Left ventricle myocardium inferior (tissue), 1 donor: ENCODE measurements around the gene LRRFIP1. TPM values are rescaled to one million over a fixed set of nuclear protein-coding genes. Genes with fewer than 3 reads are reported as not detected.

Experiments
- DNase-seq: peaks from one replicate; pipeline ENCODE4 v3.0.0-alpha.2; 2020
- H3K27ac ChIP-seq: fragments of 200-600 bp; replicated peaks from 2 replicates; pipeline ENCODE4 v1.8.0; 2021
- H3K27me3 ChIP-seq: fragments of 200-600 bp; 2 replicates; pipeline ENCODE4 v1.8.0; 2021; ENCODE audit warnings: low read depth
- H3K36me3 ChIP-seq: fragments of 200-600 bp; 2 replicates; pipeline ENCODE4 v1.8.0; 2021
- H3K4me1 ChIP-seq: fragments of 200-600 bp; 2 replicates; pipeline ENCODE4 v1.8.0; 2021
- H3K4me3 ChIP-seq: fragments of 200-600 bp; 2 replicates; pipeline ENCODE4 v1.8.0; 2021; ENCODE audit warnings: mild to moderate bottlenecking, moderate library complexity
- H3K9me3 ChIP-seq: fragments of 200-600 bp; replicated peaks from 2 replicates; pipeline ENCODE4 v1.8.0; 2021
- intact Hi-C: fragments of 100-400 bp; cut with micrococcal nuclease; formaldehyde crosslinking; loops from one replicate; pipeline ENCODE4 v1.11.0; 2022
- total RNA-seq: library from RNA; stranded (reverse); fragmentation: NEBNext Ultra II Directional; extraction: Animal tissue kit (Norgen Biotek cat#: 25700); gene quantifications from one replicate; pipeline ENCODE4 v1.2.1, GENCODE V29; 2021
- TF ChIP-seq, protein P1 (sequence below): fragments of 200-600 bp; IDR thresholded peaks from 2 replicates; pipeline ENCODE4 v1.8.0; 2021; ENCODE audit warnings: antibody characterized with exemption, mild to moderate bottlenecking, borderline replicate concordance
- donor health status: DM: no; HTN: yes; CAD: no; lungs with severe emphysema.

LRRFIP1 gene
- total RNA-seq, 1 donor from 2014 or later = 97.1 TPM

DNA sequence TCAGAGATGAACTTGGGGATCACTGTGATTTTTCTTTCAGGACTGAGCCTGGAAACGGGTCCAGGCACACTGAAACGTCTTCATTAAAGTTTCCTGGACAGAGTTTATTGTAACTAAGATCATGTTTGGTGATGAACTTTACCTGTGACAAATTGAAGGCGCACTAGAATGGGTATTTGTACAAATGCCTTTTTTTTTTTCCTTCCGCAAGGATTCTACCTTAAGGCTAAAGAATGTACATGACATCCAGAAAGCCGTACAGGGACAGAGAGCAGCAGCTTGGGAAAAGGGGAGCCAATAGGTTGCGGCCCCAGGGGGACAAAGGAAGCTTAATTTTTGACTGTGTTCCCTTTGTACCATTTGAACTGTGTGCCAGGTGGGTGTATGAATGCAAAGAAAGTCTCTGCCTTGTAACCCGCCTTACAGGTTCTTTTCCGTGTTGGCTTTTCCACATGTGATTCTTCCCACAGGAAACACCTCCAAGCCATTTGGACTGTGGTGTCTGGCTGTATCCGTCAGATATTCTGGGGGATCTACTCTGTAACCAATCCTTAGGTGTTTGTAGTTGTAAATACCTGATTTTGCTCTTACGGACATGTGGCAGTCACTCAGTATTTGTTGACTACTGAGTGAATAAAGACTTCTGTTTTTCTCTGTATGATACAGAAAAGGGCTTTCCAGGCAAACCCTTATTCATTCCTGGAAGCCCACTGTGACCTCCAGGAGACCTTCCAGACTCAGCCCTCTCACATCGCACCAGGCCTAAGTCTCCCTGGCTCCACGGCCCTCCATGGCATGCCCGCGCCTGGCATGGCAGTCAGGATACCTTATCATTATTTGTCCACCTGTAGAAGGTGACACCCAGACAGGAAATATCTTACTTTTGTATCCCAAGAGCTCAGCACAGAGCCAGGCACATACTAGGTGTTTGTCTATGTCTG lies 1.1 kb downstream of the LRRFIP1 start:
- no peaks in the 10 kb centered on the region for H3K36me3 ChIP-seq
- intact Hi-C loops = no loop called here
- TF ChIP-seq, protein P1, sequence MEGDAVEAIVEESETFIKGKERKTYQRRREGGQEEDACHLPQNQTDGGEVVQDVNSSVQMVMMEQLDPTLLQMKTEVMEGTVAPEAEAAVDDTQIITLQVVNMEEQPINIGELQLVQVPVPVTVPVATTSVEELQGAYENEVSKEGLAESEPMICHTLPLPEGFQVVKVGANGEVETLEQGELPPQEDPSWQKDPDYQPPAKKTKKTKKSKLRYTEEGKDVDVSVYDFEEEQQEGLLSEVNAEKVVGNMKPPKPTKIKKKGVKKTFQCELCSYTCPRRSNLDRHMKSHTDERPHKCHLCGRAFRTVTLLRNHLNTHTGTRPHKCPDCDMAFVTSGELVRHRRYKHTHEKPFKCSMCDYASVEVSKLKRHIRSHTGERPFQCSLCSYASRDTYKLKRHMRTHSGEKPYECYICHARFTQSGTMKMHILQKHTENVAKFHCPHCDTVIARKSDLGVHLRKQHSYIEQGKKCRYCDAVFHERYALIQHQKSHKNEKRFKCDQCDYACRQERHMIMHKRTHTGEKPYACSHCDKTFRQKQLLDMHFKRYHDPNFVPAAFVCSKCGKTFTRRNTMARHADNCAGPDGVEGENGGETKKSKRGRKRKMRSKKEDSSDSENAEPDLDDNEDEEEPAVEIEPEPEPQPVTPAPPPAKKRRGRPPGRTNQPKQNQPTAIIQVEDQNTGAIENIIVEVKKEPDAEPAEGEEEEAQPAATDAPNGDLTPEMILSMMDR = no peak
- peak overlapping the region; percentile 92 for H3K27ac ChIP-seq
- peaks cover 84% of the 10 kb centered on the region for H3K4me1 ChIP-seq
- H3K4me3 ChIP-seq = peak overlapping the region; percentile 80
- no peaks in the 10 kb centered on the region for H3K9me3 ChIP-seq
- no peak for DNase-seq
- H3K27me3 ChIP-seq = no peaks in the 10 kb centered on the region

DNA sequence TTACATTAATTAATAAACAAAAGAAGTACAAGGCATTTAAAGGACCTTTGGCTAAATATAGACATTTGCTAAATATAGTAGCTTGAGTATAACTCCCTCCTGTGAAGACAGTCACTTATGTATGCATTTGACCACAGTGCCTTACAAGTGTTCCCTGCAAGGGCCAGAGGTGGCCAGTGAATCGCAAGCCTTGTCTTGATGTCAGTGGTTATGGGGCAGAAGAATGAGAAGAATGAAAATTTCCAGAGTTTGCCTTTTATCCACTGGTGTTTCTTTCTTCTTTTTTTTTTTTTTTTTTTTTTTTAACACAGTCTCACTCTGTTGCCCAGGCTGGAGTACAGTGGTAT lies 1.8 kb downstream of the LRRFIP1 start:
- H3K27ac ChIP-seq = peak overlapping the region; percentile 92
- no peaks in the 10 kb centered on the region for H3K36me3 ChIP-seq
- H3K4me1 ChIP-seq = peaks cover 90% of the 10 kb centered on the region
- intact Hi-C loops = no loop called here
- no peaks in the 10 kb centered on the region for H3K27me3 ChIP-seq
- H3K4me3 ChIP-seq = peak overlapping the region; percentile 80
- TF ChIP-seq, protein P1 = no peak
- no peak for DNase-seq
- no peaks in the 10 kb centered on the region for H3K9me3 ChIP-seq

DNA sequence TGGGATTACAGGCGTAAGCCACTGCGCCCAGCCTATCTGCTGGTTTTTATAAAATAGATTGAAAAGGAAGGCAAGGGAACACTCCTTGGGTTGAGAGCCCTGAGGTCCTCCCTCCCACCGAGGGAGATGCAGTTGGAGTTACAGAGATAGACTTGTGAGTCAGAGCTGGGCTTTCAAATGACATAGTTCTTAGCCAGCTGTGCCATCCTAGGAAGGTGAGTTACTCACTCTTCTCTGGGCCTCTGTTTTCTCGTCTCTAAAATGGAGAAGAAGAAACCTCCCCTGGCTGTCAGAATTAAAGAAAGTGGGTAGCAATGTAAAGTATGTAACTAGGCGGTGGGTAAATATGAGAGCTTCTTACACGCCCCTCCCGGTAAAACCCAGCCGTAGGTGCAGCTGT lies 2.4 kb downstream of the LRRFIP1 start:
- peak overlapping the region; percentile 92 for H3K27ac ChIP-seq
- TF ChIP-seq, protein P1 = no peak
- peaks cover 91% of the 10 kb centered on the region for H3K4me1 ChIP-seq
- DNase-seq = no peak
- no peaks in the 10 kb centered on the region for H3K36me3 ChIP-seq
- intact Hi-C loops = no loop called here
- H3K27me3 ChIP-seq = no peaks in the 10 kb centered on the region
- peaks cover 5% of the 10 kb centered on the region for H3K9me3 ChIP-seq
- H3K4me3 ChIP-seq = peak overlapping the region; percentile 80

DNA sequence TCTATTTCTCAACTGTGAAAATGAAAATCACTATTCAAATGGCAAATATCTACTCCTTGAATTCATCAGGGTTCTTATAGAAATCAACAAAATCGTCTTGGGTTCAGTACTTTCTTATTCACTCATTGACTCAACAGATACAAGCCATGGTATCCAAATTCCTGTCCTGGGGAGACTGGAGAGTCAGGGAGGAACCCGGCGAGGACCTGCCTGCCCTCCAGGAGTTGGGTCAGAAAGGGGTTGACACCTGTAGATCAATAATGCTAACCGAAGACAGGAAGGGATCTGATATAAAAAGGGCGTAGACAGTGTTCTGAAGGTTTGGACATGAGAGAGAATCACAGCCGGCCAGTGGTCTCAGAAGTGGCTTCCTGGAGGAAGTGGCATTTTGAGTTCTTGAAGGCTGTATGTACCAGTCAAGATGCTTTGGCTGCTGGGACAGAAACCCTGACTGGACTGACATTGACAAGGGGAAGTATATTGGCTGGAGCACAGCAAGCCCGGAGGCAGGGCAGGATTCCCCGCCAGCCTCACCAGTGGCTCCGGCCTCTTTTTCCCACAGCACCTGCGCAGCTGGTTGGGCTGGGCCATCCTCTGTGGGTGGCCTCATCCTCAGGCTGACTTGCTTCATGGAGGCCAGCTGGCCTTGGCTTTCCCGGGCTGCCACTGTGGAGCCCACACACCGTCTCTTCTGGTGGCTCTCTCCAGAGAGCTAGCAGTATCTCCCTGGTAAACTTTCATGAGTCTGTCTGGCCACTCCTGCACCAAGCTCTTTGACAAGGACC lies 3.0 kb downstream of the LRRFIP1 start:
- peaks cover 85% of the 10 kb centered on the region for H3K4me1 ChIP-seq
- H3K27ac ChIP-seq = peak overlapping the region; percentile 92

More for the DNA sequence above, 3.0 kb downstream of the LRRFIP1 start:
- TF ChIP-seq, protein P1 = no peak
- intact Hi-C loops = no loop called here
- Histone ChIP-seq H3K27me3 (no peaks in the 10 kb centered on the region), H3K36me3 (no peaks in the 10 kb centered on the region), H3K4me3 (peak overlapping the region; percentile 80), H3K9me3 (peaks cover 8% of the 10 kb centered on the region)
- no peak for DNase-seq
